NCI-H2196 (cell line): ENCODE results near the gene GEMIN7.
"Not testable (repeated sequence)": the region's sequence is repeated elsewhere in the genome, so short reads cannot be mapped to it uniquely, and the experiment has no call there.

Source experiments
- DNase-seq: peaks from one replicate; lab custom pipeline; 2025; ENCODE audit not compliant: unreplicated experiment; lab: John Stamatoyannopoulos, UW

The GEMIN7 gene

DNA sequence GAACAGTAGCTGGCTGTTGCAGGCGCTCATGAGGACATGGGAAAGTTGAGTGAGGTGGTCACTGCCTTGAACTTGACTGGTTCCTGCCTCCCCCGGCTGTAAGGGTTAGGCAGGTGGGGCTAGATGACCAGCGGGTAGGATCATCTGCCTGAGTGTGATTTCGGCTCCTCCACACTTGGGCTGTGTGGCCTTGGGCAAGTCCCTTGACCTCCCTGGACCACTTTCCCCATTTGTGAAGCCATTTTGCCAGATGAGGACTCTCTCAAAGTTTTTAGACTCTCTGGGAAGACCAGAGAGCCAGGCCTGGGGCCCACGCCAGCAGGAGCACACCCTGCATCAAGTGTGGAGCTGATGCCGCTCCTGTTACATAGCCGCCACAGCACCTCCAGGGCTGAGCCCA lies 23.4 kb downstream of the GEMIN7 start:
- no peak for DNase-seq

GRCh38 chr19:45103156-45103507 lies 24.1 kb downstream of the GEMIN7 start:
- peak; percentile 70 for DNase-seq

- peak; percentile 67 for DNase-seq
These were observed 24.7 kb downstream of the GEMIN7 start for GRCh38 chr19:45103508-45104319.

- no peak for DNase-seq
These were observed 25.7 kb downstream of the GEMIN7 start for GRCh38 chr19:45104658-45105349.

DNA sequence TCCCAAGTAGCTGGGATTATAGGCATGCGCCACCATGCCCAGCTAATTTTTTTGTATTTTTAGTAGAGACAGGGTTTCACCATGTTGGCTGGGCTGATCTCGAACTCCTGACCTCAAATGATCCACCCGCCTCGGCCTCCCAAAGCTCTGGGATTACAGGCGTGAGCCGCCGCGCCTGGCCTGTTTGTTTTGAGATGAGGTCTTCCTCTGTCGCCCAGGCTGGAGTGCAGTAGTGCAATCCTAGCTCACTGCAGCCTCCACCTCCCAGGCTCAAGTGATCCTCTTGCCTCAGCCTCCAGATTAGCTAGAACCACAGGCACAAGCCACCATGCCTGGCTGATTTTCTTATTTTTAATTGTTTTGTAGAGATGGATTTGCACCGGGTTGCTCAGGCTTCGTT lies 27.3 kb downstream of the GEMIN7 start:
- DNase-seq = not testable (repeated sequence)

DNA sequence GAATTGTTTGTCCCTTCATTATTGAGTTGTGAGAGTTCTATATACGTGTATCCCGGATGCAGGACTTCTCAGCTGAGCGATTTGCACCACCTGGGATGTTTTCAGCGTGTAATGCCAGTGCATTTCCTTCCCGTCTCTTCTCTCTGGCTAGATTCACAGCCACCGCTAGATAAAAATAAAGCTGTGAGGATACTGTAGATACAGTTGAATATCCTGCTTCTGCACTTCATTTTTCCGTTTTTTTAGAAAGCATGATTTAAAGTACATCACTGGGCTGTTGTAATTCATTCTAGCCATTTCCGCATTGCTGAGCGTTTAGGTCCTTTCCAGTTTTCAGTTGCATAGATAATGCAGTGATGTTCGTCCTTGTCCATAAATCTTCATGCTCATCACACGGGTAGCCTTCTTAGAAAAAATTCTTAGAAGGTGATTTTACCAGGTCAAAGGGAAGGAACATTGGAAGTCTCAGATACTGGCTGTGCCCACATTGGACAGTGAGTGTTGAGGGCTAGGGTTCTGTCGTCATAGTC lies 28.6 kb downstream of the GEMIN7 start:
- DNase-seq = no peak

DNA sequence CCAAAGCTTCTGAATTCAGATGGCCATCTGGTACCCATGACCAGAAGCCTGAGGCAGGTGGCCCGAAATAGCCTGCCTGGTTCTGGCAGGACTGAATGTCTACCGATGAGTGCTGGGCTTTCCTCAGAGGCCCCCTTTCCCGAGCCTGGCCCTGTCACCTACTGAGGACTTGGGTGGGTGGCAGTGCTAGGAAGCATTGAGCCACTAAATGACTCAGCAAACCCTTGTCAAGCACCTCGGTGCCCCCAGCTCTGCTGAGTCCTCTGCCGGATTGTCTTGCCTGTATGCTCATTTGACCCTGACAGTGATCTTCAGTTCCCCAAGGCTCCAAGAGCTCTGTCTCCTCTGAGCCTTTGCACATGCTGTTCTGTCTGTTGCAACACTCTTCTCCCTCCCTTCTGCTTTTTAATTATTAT lies 31.8 kb downstream of the GEMIN7 start:
- no peak for DNase-seq

- DNase-seq = no peak
These were observed 33.2 kb downstream of the GEMIN7 start for GRCh38 chr19:45112111-45112827.

DNA sequence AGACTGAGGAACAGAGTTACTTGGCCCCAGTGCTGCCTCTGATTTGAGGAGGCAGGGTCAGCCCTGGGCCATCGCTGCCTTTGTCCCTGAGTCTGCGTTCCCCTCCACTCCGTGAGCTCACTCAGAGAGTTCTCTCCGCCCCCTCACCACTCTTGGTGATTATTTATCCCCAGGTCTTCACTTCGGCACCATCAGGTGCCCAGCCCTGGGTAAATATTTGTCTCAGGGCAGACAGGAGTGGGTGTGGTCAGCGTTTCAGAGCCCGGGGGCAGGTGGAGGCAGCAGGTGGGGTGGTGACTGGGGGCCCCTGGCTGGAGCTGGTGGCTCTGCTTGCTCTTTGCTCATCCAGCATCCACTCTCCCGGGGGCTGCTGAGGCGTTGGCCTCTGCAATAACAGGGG lies 34.6 kb downstream of the GEMIN7 start:
- DNase-seq = peak; percentile 83

DNA sequence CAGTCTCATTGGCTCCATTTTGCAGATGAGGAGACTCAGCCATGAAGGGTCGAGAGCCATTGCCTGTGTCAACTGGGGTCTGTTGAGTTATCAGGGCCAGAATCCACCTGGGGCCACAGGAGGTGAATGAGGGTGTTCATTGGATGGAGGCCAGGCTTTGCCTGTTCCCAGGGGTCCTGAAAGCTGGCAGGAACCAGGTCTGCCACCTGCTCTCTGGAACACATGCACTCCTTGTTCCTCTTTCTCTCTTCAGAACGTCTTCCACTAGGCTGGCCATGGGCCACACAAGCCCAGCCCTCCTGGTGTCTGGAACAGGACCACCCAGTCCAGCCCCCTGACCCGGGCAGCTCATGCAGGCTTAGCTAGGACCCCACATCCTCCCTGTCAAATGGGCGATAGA lies 35.1 kb downstream of the GEMIN7 start:
- DNase-seq = no peak

DNA sequence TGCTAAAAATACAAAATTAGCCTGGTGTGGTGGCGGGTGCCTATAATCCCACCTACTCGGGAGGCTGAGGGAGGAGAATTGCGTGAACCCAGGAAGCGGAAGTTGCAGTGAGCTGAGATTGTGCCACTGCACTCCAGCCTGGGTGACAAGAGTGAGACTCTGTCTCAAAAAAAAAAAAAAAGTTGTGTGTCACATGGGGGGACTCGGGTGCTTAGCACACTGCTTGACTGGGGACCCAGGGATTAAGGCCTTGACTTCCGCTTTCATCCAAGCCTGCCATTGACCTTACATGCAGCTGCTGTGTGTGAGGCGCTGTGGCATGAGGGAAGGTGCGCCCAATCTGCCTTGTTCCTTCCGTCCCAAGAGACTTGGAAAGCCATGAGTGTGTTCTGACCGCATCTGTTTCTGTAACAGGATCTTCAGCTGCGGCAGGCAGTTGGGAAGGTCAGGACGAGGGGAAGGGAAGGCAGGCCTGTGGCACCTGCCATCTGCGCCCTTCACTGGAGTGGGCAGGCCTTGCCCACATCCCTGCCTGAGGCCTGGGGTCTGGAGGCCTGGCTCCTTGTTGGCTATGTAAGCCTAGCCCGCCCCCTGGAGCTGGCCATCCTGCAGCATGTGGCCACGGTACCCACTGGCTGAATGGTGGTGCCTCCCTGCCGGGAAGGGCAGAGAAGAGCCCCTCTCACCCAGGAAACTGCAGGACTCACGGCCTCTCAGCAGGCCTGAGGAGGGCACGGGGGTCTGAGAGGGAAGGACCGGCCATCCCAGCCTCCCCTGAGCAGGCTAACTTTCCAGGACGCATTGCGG lies 37.0 kb downstream of the GEMIN7 start:
- peak; percentile 81 for DNase-seq

GRCh38 chr19:45117167-45117594 lies 38.1 kb downstream of the GEMIN7 start:
- peak; percentile 38 for DNase-seq

DNA sequence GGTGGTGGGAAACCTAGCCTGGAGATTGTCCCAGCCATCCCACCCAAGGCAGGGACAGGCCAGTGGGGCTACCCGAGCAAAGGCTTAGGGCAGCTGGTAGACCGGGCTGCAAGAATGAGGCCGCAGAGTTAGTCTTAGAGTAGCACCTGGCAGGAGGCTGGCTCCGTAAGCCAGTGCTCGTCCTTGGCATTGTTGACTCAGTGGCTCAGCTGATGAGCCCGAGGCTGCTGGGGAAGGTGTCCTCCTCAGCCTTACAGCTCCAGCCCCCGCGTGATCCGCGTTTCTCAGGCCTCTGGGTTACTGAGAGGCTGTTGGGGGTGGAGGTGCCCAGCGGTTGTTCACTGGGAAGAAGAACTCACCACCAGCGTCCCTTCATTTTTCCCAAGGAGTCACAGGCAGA lies 38.6 kb downstream of the GEMIN7 start:
- peak; percentile 52 for DNase-seq

DNA sequence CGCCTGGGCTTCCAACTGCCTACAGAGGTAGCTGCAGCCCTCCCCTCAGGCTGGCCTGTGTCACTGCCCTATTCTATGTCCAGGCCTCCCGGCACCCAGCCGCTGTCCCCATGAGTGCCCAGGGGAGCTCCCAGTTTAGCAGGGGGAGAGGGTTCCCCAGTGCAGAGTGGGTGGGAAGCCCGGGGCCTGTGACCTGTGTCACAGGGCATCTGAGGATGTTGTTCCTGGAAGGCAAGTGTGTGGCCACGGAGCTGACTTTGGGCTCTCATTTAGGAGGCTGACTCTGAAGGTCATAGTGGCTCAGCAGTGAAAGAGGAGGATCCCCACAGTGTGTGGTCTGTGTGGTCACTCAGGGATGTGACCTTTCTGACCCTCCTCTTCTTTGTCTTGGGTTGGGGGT lies 39.0 kb downstream of the GEMIN7 start:
- no peak for DNase-seq

GRCh38 chr19:45118591-45119355 lies 39.7 kb downstream of the GEMIN7 start:
- not testable (repeated sequence) for DNase-seq

DNA sequence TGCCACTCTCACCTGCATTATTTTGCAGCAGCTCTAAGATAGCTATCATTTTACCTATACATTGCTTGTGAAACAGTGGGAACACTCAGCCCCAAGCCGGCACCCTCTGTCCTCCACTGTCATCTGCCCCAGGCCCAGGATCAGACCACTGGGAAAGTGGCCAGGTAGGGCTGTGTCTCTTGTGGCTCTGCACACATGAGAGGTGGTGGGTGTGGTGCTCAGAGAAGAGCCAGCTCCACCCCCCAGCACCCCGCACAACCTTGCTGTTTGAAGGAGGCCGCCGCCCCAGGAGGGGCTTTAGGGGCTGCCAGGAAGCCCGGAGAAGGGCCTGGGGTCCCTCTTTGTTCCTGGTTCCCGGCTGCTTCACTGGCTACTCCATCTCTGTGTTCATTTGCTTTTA lies 40.5 kb downstream of the GEMIN7 start:
- no peak for DNase-seq

DNA sequence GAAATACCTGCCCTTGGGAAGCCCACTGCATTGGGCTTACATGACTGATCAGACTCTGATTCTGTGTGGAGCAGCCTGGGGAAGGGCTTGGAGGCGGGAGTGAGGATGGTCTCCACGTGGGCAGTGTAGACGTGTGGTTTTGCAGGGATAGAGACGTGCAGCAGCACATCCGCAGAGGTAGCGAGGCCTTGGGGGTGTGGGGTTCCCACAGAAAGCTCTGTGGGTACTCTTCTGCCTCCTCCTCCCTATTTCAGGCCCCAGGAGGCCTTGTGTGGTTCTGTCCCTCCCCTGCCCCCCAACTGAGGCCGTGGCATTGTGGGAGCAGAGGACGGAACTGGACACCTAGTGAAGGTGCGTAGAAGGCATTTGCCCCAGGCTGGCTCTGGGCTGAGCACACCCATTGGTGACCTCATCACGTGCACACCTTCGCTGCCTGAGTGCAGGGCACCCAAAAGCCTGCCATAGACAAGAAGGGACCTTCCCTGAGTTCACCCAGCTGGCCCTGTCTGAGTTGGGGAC lies 42.8 kb downstream of the GEMIN7 start:
- no peak for DNase-seq

DNA sequence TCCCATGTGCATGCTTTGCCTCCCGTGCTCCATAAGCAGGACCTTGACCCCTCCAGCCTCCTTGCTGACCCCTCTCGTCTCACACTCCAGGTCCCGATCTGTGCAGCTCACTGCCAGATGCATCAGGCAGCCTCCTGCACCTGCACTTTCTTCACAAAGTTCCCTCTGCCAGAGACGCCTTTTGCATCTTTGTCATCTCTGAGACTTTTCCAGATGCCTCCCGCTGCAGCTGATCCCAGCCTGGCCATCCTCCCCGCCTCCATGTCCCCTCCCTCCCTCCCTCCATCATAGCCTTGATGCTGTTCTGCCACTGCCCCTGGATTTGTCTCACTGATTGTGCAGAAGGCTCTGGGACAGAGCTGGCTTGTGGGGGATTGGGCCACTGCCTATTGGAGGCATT lies 43.8 kb downstream of the GEMIN7 start:
- DNase-seq = no peak

- DNase-seq = no peak
These were observed 44.4 kb downstream of the GEMIN7 start for GRCh38 chr19:45123440-45123850.

GRCh38 chr19:45124021-45124420 lies 45.0 kb downstream of the GEMIN7 start:
- no peak for DNase-seq
